NCI-H2171 (cell line): ENCODE results near the gene ZSWIM4.
A peak's percentile ranks its signal among the peaks of the same experiment; 100 is the strongest.

ENCODE experiments used
- DNase-seq: peaks from one replicate; lab custom pipeline; 2025; lab: John Stamatoyannopoulos, UW

ZSWIM4 gene

GRCh38 chr19:13834244-13835069 is 39.2 kb downstream of the ZSWIM4 start:
- DNase-seq = no peak

GRCh38 chr19:13835791-13836723 is 40.8 kb downstream of the ZSWIM4 start:
- DNase-seq = no peak

- no peak for DNase-seq
Observed at GRCh38 chr19:13838435-13839129, 43.3 kb downstream of the ZSWIM4 start.

GRCh38 chr19:13839130-13839937 is 44.1 kb downstream of the ZSWIM4 start:
- DNase-seq = no peak

GRCh38 chr19:13839938-13840304 is 44.7 kb downstream of the ZSWIM4 start:
- no peak for DNase-seq

- no peak for DNase-seq
Observed at GRCh38 chr19:13840305-13841085, 45.3 kb downstream of the ZSWIM4 start.

- no peak for DNase-seq
Observed at GRCh38 chr19:13841086-13841961, 46.1 kb downstream of the ZSWIM4 start.

GRCh38 chr19:13841962-13842290 is 46.7 kb downstream of the ZSWIM4 start:
- DNase-seq = no peak

GRCh38 chr19:13842291-13843103 is 47.3 kb downstream of the ZSWIM4 start:
- no peak for DNase-seq

- DNase-seq = no peak
Observed at GRCh38 chr19:13843104-13843921, 48.1 kb downstream of the ZSWIM4 start.

- no peak for DNase-seq
Observed at GRCh38 chr19:13844130-13844631, 48.9 kb downstream of the ZSWIM4 start.

- DNase-seq = peak; percentile 87
Observed at GRCh38 chr19:13846557-13847406, 51.5 kb downstream of the ZSWIM4 start.

- DNase-seq = peak; percentile 86
Observed at GRCh38 chr19:13847407-13848339, 52.4 kb downstream of the ZSWIM4 start.

GRCh38 chr19:13848340-13848677 is 53.1 kb downstream of the ZSWIM4 start:
- DNase-seq = no peak

- no peak for DNase-seq
Observed at GRCh38 chr19:13848798-13849676, 53.8 kb downstream of the ZSWIM4 start.
